HL-60 (cell line): ENCODE results near the gene TAF1C.

Experiments used
- DNase-seq, 2 experiments: peaks; one replicate each; pipeline ENCODE4 v3.0.0-alpha.2; 2010 to 2020; ENCODE audit warnings: low read depth in 1 of 2, low spot score in 1 of 2
- H3K27ac ChIP-seq: fragments of 250-450 bp; sonication (Bioruptor Pico); replicated peaks from 2 replicates; pipeline ENCODE4 v1.5.1; 2020; ENCODE audit warnings: mild to moderate bottlenecking, moderate library complexity
- H3K27me3 ChIP-seq: fragments of 250-450 bp; sonication (Bioruptor Pico); 2 replicates; pipeline ENCODE4 v1.5.1; 2021; ENCODE audit warnings: mild to moderate bottlenecking, moderate library complexity; ENCODE audit not compliant: insufficient read depth, poor library complexity, severe bottlenecking
- H3K4me3 ChIP-seq: replicated peaks from 2 replicates; pipeline ENCODE4 v1.5.1; 2011; ENCODE audit warnings: mild to moderate bottlenecking, control low read depth, low read length; ENCODE audit not compliant: insufficient read depth
- GABPA ChIP-seq: IDR thresholded peaks from 2 replicates; pipeline ENCODE4 v1.6.1; 2012; ENCODE audit warnings: low read depth
- POLR2AphosphoS5 ChIP-seq: IDR thresholded peaks from 2 replicates; pipeline ENCODE4 v1.6.1; 2012; ENCODE audit warnings: low read depth
- SPI1 ChIP-seq: IDR thresholded peaks from 2 replicates; pipeline ENCODE4 v1.6.1; 2012; ENCODE audit warnings: low read depth, mild to moderate bottlenecking, borderline replicate concordance
- TF ChIP-seq, protein P1 (sequence below): IDR thresholded peaks from 2 replicates; pipeline ENCODE4 v1.6.1; 2012; ENCODE audit warnings: low read depth; ENCODE audit not compliant: insufficient replicate concordance
- TF ChIP-seq, protein P2 (sequence below): IDR thresholded peaks from one replicate; pipeline ENCODE4 v1.5.1; 2011; ENCODE audit warnings: low read length, control low read depth, inconsistent platforms; ENCODE audit not compliant: insufficient read depth

Gene TAF1C

DNA sequence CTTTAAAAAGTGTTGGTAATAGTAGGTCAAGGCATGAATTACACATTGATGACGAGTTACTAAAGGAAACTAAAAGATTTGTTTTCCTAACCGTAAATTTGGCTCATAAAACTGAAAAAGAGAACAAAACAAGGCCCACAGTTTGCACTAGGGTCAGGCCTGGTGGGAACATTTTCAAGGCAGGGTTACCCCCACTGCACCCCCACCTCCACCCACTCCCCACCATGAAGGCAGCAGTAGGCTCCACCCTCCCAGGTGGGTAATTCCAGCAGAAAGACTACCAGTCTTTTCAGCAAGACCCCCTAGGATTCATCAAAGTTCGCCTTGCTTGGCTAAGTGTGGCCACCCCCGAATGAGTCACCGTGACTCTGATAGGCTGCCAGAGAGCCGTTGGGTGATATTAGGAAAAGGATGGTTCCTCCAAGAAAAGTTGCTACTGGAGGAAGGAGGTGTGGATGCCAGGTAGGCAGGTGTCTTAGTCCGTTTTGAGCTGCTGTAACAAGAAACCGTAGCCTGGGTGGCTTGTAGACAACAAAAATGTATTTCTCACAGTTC lies 33.1 kb downstream of the TAF1C start:
- no peak for TF ChIP-seq SPI1
- no peak for TF ChIP-seq POLR2AphosphoS5
- TF ChIP-seq, protein P1, sequence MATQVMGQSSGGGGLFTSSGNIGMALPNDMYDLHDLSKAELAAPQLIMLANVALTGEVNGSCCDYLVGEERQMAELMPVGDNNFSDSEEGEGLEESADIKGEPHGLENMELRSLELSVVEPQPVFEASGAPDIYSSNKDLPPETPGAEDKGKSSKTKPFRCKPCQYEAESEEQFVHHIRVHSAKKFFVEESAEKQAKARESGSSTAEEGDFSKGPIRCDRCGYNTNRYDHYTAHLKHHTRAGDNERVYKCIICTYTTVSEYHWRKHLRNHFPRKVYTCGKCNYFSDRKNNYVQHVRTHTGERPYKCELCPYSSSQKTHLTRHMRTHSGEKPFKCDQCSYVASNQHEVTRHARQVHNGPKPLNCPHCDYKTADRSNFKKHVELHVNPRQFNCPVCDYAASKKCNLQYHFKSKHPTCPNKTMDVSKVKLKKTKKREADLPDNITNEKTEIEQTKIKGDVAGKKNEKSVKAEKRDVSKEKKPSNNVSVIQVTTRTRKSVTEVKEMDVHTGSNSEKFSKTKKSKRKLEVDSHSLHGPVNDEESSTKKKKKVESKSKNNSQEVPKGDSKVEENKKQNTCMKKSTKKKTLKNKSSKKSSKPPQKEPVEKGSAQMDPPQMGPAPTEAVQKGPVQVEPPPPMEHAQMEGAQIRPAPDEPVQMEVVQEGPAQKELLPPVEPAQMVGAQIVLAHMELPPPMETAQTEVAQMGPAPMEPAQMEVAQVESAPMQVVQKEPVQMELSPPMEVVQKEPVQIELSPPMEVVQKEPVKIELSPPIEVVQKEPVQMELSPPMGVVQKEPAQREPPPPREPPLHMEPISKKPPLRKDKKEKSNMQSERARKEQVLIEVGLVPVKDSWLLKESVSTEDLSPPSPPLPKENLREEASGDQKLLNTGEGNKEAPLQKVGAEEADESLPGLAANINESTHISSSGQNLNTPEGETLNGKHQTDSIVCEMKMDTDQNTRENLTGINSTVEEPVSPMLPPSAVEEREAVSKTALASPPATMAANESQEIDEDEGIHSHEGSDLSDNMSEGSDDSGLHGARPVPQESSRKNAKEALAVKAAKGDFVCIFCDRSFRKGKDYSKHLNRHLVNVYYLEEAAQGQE: no peak
- TF ChIP-seq, protein P2, sequence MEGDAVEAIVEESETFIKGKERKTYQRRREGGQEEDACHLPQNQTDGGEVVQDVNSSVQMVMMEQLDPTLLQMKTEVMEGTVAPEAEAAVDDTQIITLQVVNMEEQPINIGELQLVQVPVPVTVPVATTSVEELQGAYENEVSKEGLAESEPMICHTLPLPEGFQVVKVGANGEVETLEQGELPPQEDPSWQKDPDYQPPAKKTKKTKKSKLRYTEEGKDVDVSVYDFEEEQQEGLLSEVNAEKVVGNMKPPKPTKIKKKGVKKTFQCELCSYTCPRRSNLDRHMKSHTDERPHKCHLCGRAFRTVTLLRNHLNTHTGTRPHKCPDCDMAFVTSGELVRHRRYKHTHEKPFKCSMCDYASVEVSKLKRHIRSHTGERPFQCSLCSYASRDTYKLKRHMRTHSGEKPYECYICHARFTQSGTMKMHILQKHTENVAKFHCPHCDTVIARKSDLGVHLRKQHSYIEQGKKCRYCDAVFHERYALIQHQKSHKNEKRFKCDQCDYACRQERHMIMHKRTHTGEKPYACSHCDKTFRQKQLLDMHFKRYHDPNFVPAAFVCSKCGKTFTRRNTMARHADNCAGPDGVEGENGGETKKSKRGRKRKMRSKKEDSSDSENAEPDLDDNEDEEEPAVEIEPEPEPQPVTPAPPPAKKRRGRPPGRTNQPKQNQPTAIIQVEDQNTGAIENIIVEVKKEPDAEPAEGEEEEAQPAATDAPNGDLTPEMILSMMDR: no peak
- no peak for TF ChIP-seq GABPA
- Histone ChIP-seq H3K27ac (no peak overlapping the region), H3K4me3 (no peak overlapping the region), H3K27me3 (peaks cover 4% of the 10 kb centered on the region)
- DNase-seq: no peak

- TF ChIP-seq, protein P1: no peak
- TF ChIP-seq POLR2AphosphoS5 (no peak), GABPA (no peak), SPI1 (no peak)
- TF ChIP-seq, protein P2: no peak
- Histone ChIP-seq H3K4me3 (no peak overlapping the region), H3K27ac (no peak overlapping the region), H3K27me3 (peaks cover 2% of the 10 kb centered on the region)
- no peak for DNase-seq
Observed at GRCh38 chr16:84150926-84151325, 35.9 kb downstream of the TAF1C start.

DNA sequence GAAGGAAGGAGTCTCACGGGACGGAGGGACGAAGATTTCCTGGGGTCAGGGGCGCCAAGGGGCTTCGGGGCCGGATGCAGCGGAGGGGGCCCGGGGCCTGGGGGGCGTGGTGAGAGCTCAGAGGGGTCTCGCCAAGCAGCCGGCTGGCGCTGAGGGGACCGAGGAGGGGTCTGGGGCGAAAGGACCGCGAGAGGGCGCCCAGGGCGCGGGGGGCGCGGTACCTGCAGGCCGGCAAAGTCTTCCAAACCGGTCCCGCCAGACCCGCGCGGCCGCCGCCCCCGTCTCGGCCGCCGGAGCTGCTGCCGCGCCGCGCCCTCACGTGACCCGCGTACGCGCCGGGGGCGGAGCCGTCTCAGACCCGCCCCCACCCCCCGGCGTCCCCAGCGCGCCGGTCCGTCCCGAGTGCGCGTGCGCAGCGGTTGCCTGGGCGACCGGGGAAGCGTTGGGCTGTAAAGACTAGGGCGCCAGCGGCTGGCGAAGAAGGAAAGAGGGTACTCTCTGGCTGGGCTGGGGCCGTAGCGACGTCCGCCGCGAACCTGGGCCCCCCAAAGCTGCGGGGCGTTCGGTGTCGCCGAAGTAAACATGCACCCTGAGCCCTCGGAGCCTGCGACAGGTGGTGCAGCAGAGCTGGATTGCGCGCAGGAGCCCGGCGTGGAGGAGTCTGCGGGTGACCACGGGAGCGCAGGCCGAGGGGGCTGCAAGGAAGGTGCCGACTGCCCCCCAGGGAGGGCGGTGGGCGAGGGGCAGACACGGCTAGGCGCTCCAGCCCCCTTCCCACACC lies 41.8 kb downstream of the TAF1C start, which contains the start of the genes DNAAF1 and HSDL1:
TSS of gene DNAAF1 (plus strand) at position 450 of the 781 bp plus-strand sequence. CDS start at position 583, 133 bp downstream.
TSS of gene HSDL1 (minus strand) at position 319 of the 781 bp plus-strand sequence. CDS start 13,856 bp downstream, outside the sequence.
- peak within 1 kb of the TSS; percentile 96 for H3K4me3 ChIP-seq
- peak within 1 kb of the TSS; percentile 60 for H3K27ac ChIP-seq
- peak; percentile 71 to 83 for DNase-seq
- H3K27me3 ChIP-seq: no peaks in the 10 kb centered on the region
- no peak for TF ChIP-seq SPI1
- TF ChIP-seq, protein P1: no peak
- TF ChIP-seq, protein P2: no peak
- no peak for TF ChIP-seq GABPA
- no peak for TF ChIP-seq POLR2AphosphoS5
